Right lobe of liver (tissue), 6 donors: ENCODE results near the gene CIBAR2. TPM values are rescaled to one million over a fixed set of nuclear protein-coding genes. Genes with fewer than 3 reads are reported as not detected.
A peak's percentile ranks its signal among the peaks of the same experiment; 100 is the strongest.

Source experiments
- ATAC-seq, 4 donors: fragments of 200-7000 bp; cut with Tn5 transposase; one replicate each; pipeline ENCODE4 v1.9.1; 2020; ENCODE audit warnings: mild to moderate bottlenecking in 4 of 4, moderate library complexity in 4 of 4
- DNase-seq, 3 donors: peaks; one replicate each; pipeline ENCODE4 v3.0.0-alpha.2; 2020
- H3K27ac ChIP-seq, 3 donors: fragments of 200-600 bp; one replicate each; pipeline ENCODE4 v1.8.0; 2022
- H3K27me3 ChIP-seq, 2 donors: fragments of 200-600 bp; one replicate each; pipeline ENCODE4 v1.8.0; 2022
- H3K36me3 ChIP-seq, 4 donors: fragments of 200-600 bp; sonication (generic) in 1 of 4; one replicate each; pipeline versions ENCODE4 v1.5.1 to v1.8.0; 2017 to 2022; ENCODE audit warnings: control low read depth in 1 of 4
- H3K4me1 ChIP-seq, 4 donors: fragments of 200-600 bp; sonication (generic) in 1 of 4; one replicate each; pipeline versions ENCODE4 v1.5.1 to v1.8.0; 2017 to 2022; ENCODE audit warnings: control low read depth in 1 of 4
- H3K4me3 ChIP-seq, 3 donors: fragments of 200-600 bp; one replicate each; pipeline ENCODE4 v1.8.0; 2022
- H3K9me3 ChIP-seq, 4 donors: fragments of 200-600 bp; sonication (generic) in 1 of 4; one replicate each; pipeline versions ENCODE4 v1.5.1 to v1.8.0; 2017 to 2022; ENCODE audit warnings: control low read depth in 1 of 4
- POLR2A ChIP-seq: fragments of 450-650 bp; IDR thresholded peaks from one replicate; pipeline ENCODE4 v1.6.1; 2017; ENCODE audit warnings: antibody characterized with exemption, mild to moderate bottlenecking
- WGBS: methylation state at CpG from one replicate; pipeline ENCODE4 v1.1.6; 2018; ENCODE audit warnings: low coverage, low lambda C conversion rate; ENCODE audit not compliant: insufficient coverage; ENCODE audit errors: missing lambda C conversion rate; 5-methylcytosine and 5-hydroxymethylcytosine counted together
- intact Hi-C, 2 donors: fragments of 100-400 bp; cut with DNase I; formaldehyde crosslinking; loops; one replicate each; pipeline versions ENCODE4 v1.11.2 to v1.14.1; 2022
- total RNA-seq, 6 experiments: library from RNA; depleted of rRNA in 2 of 6; stranded (reverse); fragments of >200 nt in 2 of 6; fragmentation: NEBNext Ultra II Directional in 3 of 6; extraction: Animal tissue kit (Norgen Biotek cat#: 25700) in 3 of 6; gene quantifications; one replicate each; pipeline versions ENCODE4 v1.1.0 to v1.2.4, GENCODE V29; 2016 to 2023
- TF ChIP-seq, protein P1 (sequence below), 4 donors: fragments of 200-600 bp in 3 of 4; fragments of 450-650 bp in 1 of 4; IDR thresholded peaks; one replicate each; pipeline versions ENCODE4 v1.5.1 to v1.8.0; 2016 to 2022; ENCODE audit warnings: antibody characterized with exemption in 4 of 4, mild to moderate bottlenecking in 2 of 4
- donor health status: DM: no; HTN: yes; CAD: no.
- donor health status: DM: no; HTN: no; CAD: no.
- donor health status: DM: no; HTN: no; CAD: no.
- donor health status: DM: no; HTN: yes; CAD: no.
- donor health status: DM: no; HTN: yes; CAD: no.

Gene CIBAR2
- total RNA-seq, 6 experiments from 2014 or later, result not detected

DNA sequence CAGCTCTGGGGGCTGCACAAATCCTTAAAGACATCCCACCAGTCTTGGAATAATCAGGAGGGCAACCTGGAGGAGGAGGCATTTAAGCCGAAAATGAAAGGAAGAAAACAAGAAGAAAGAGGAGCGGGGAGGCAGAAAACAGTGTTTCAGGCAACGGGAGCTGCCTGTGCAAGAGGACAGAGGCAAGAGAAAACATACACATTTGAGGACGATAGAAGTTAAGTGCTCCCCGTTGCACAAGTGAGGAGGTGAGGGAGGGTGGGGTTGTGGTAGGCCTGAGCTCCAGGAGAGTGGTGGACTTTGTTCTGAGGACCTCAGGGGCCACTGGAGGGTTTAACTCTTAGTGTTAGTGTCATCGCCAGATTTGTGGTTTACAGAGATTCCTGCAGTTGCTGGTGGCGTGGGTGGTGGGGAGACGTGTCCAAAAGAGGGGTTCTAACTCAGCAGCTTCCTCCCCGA lies 27.6 kb upstream of the CIBAR2 start:
- Histone ChIP-seq H3K4me3 (no peak overlapping the region), H3K27ac (no peak overlapping the region), H3K9me3 (peaks cover 0 to 5% (median 0%) of the 10 kb centered on the region in 4 donors), H3K4me1 (peaks cover 0 to 10% (median 3%) of the 10 kb centered on the region in 4 donors), H3K27me3 (no peaks in the 10 kb centered on the region), H3K36me3 (no peaks in the 10 kb centered on the region)
- WGBS, result 51% methylated on average over 8 of the region's 9 CpGs
- ATAC-seq, result no peak
- intact Hi-C loops, result no loop called here
- no peak for TF ChIP-seq POLR2A
- TF ChIP-seq, protein P1, sequence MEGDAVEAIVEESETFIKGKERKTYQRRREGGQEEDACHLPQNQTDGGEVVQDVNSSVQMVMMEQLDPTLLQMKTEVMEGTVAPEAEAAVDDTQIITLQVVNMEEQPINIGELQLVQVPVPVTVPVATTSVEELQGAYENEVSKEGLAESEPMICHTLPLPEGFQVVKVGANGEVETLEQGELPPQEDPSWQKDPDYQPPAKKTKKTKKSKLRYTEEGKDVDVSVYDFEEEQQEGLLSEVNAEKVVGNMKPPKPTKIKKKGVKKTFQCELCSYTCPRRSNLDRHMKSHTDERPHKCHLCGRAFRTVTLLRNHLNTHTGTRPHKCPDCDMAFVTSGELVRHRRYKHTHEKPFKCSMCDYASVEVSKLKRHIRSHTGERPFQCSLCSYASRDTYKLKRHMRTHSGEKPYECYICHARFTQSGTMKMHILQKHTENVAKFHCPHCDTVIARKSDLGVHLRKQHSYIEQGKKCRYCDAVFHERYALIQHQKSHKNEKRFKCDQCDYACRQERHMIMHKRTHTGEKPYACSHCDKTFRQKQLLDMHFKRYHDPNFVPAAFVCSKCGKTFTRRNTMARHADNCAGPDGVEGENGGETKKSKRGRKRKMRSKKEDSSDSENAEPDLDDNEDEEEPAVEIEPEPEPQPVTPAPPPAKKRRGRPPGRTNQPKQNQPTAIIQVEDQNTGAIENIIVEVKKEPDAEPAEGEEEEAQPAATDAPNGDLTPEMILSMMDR (IDR thresholded peaks at IDR 0.05), result no peak
- DNase-seq, result no peak

DNA sequence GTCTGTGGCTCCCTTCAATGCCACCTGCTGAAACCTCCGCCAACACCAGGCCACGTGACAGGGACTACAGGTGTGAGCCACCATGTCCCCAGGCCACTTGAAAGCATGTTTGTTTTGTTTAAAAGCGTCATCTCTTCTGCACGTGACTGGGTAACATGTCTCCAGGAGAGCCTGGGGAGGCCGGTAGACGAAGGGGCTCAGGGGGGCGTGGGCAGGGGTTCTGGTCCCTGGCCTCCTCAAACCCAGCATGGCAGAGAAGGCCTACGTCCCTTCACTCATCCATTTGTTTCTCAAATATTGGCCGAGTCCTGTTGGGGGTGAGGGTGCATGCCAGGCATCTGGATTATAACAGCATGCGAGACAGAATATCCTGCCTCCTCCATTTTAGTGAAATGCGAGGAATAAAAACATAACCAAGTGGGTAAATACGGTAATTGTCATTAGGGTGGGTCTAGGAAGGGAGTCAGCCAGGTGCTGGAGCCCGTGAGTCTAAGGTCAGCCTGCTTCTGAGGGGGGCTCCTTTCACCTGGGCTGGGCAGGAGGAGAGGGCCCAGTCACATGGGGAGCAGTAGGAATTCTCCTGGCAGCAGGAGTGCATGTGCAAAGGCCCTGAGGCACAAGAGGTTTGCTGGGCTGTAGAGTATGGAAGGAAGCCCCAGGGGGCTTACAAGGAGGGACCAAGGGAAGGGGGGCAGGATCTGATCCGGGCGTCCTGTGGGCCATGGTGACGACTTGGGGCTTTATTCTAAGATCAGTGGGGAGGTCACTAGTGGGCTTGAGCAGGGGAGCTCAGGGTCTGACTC lies 26.8 kb upstream of the CIBAR2 start:
- Histone ChIP-seq H3K9me3 (peaks cover 0 to 5% (median 0%) of the 10 kb centered on the region in 4 donors), H3K27me3 (no peaks in the 10 kb centered on the region), H3K4me1 (peaks cover 0 to 10% (median 3%) of the 10 kb centered on the region in 4 donors), H3K4me3 (no peak overlapping the region), H3K27ac (no peak overlapping the region), H3K36me3 (no peaks in the 10 kb centered on the region)
- 83% methylated on average over 13 of the region's 16 CpGs for WGBS
- no peak for ATAC-seq
- DNase-seq, result no peak
- intact Hi-C loops, result no loop called here
- no peak for TF ChIP-seq POLR2A
- TF ChIP-seq, protein P1 (IDR thresholded peaks at IDR 0.05), result no peak

DNA sequence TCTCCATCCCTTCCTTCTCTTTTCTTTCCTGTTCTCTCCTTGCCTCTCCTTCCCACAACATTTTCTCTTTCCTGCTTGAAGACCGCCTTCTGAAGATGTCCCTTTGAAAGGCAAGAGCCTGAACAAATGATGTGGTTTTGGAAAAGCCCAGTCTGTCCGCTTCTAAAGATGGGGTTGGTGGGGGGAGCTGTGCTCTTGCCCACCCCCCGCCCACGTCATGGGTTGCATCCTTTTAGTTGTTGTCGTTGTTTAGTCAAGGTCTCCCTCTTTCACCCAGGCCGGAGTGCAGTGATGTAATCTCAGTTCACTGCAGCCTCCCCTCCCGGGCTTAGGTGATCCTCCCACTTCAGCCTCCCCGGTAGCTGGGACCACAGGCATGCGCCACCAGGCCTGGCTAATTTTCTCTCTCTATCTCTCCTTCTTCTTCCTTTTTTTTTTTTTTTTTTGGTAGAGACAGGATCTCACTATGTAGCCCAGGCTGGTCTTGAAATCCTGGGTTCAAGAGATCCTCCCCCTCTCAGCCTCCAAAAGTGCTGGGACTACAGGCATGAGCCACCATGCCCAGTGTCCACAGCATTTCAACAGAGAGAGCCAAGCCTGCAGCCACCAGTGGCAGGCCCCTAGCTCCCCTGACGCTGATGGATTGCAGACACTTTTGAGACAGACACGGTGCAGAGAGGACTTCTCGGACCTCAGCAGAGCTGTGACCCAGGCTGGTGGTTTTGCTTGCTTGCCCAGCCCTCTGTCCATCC lies 26.0 kb upstream of the CIBAR2 start:
- WGBS, result 79% methylated on average over 9 of the region's 12 CpGs
- H3K4me3 ChIP-seq, result no peak overlapping the region
- peaks cover 0 to 5% (median 0%) of the 10 kb centered on the region in 4 donors for H3K9me3 ChIP-seq
- H3K27ac ChIP-seq, result peak overlapping the region in 1 of 3 donors; percentile 54
- H3K27me3 ChIP-seq, result no peaks in the 10 kb centered on the region
- no peak for TF ChIP-seq POLR2A
- TF ChIP-seq, protein P1 (IDR thresholded peaks at IDR 0.05), result no peak
- no peak for DNase-seq
- H3K4me1 ChIP-seq, result peaks cover 0 to 10% (median 3%) of the 10 kb centered on the region in 4 donors
- ATAC-seq, result no peak
- H3K36me3 ChIP-seq, result no peaks in the 10 kb centered on the region
- intact Hi-C loops, result no loop called here

DNA sequence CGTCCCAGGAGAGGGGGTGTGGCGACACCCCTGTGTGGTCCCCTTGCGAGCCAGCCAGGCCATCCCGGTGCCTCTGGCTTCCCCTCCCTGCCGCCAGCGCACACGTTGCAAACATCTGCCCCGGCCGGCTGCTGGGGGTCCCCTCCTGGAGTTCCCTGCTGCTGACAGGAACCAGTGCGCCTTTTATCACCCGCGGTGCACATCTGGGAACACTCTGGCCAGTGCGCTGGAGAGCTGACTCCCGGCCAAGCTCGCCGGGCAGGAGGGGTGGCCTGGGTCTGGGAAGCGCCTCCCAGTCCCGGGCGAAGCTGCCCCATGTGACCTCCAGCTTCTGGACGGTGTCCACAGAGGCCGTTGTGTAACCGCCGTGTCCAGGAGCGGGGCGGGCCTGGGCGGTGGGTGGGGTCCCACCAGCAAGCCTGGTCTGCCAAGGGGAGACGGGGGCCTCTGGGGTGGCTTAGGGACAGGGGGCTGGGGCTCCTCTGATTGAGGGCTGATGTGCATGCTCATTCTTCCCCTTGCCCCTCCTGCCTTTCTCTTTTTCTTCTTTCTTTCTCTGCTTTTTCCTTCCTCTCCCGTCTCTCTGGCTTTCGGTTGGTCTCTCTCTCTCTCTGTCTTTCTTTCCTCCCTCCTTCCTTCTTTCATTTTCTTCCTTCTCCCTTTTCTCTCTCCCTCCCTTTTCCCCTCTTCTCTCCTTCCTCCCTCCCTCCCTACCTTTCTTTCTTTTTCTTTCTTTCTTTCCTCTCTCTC lies 25.2 kb upstream of the CIBAR2 start:
- TF ChIP-seq POLR2A, result peak; percentile 43
- TF ChIP-seq, protein P1 (IDR thresholded peaks at IDR 0.05), result no peak
- 6% methylated on average over 12 of the region's 29 CpGs for WGBS
- Histone ChIP-seq H3K27me3 (no peaks in the 10 kb centered on the region), H3K27ac (peak overlapping the region; percentile 54 to 72 (median 67)), H3K36me3 (no peaks in the 10 kb centered on the region), H3K4me1 (peaks cover 0 to 10% (median 3%) of the 10 kb centered on the region in 4 donors), H3K9me3 (peaks cover 0 to 5% (median 0%) of the 10 kb centered on the region in 4 donors), H3K4me3 (peak overlapping the region; percentile 23 to 50 (median 34))
- intact Hi-C loops, result no loop called here
- ATAC-seq (peak; percentile 92 to 94 (median 94)), DNase-seq (peak; percentile 95 to 97 (median 97))
